A549 (cell line): Measurements from ENCODE around the gene PRKN. TPM values are rescaled to one million over a fixed set of nuclear protein-coding genes. Genes with fewer than 3 reads are reported as not detected.

Experiments used
- ATAC-seq, 2 experiments: fragments of 200-7000 bp in 1 of 2; fragments of >200 bp in 1 of 2; cut with Nextera tagmentation in 1 of 2; cut with Tn5 transposase in 1 of 2; 3 replicates each; pipeline versions ENCODE4 v1.8.0 to v1.9.1; 2018 to 2020; ENCODE audit warnings: mild to moderate bottlenecking in 1 of 2, moderate library complexity in 1 of 2
- CTCF ChIA-PET: fragments of 300-600 bp; sonication (Branson Sonifier 250); formaldehyde crosslinking; extraction: SDS; loops from one replicate; lab custom pipeline; 2021; ENCODE audit warnings: antibody characterized with exemption, inconsistent platforms; lab: Yijun Ruan, JAX
- POLR2A ChIA-PET: fragments of 350-600 bp; formaldehyde crosslinking; extraction: SDS; loops from one replicate; lab custom pipeline; 2021; ENCODE audit warnings: antibody characterized with exemption, inconsistent platforms; lab: Yijun Ruan, JAX
- DNase-seq, 2 experiments: peaks; one replicate each; pipeline versions ENCODE4 v3.0.0 to v3.0.0-alpha.2; 2011 to 2016; ENCODE audit warnings: low read depth in 1 of 2, low spot score in 1 of 2
- FAIRE-seq: peaks from 2 replicates; lab custom pipeline; 2011; peaks lifted over from hg19 to GRCh38; lab: Jason Lieb, UNC
- H3K27ac ChIP-seq, 2 experiments: fragments of >200 bp; sonication (Bioruptor Twin); formaldehyde crosslinking; 3 replicates each; pipeline ENCODE4 v1.5.1; 2016 to 2017
- H3K4me1 ChIP-seq: fragments of >200 bp; sonication (Bioruptor Twin); formaldehyde crosslinking; 3 replicates; pipeline ENCODE4 v1.6.1; 2016
- H3K4me2 ChIP-seq: fragments of >200 bp; sonication (Bioruptor Twin); formaldehyde crosslinking; 3 replicates; pipeline ENCODE4 v1.6.1; 2016
- H3K4me3 ChIP-seq: fragments of >200 bp; sonication (Bioruptor Twin); formaldehyde crosslinking; 3 replicates; pipeline ENCODE4 v1.5.1; 2016
- H3K9me3 ChIP-seq: fragments of >200 bp; sonication (Bioruptor Twin); formaldehyde crosslinking; 3 replicates; pipeline ENCODE4 v1.6.1; 2016
- BHLHE40 ChIP-seq: IDR thresholded peaks from 2 replicates; pipeline ENCODE4 v1.6.1; 2012; ENCODE audit warnings: low read depth, low read length, inconsistent platforms
- CBX2 ChIP-seq: fragments of 200-600 bp; sonication (generic); IDR thresholded peaks from 2 replicates; pipeline ENCODE4 v1.6.1; 2016; ENCODE audit warnings: low read depth, mild to moderate bottlenecking, borderline replicate concordance
- EHF ChIP-seq: fragments of 250-450 bp; sonication (Bioruptor Pico); IDR thresholded peaks from 2 replicates; pipeline ENCODE4 v1.5.0; 2020; ENCODE audit warnings: mild to moderate bottlenecking
- EP300 ChIP-seq, 2 experiments: fragments of >200 bp; sonication (Bioruptor Twin); formaldehyde crosslinking; IDR thresholded peaks; 2 replicates in 1 of 2; 3 replicates in 1 of 2; pipeline ENCODE4 v1.6.1; 2016 to 2017
- ESRRA ChIP-seq: fragments of 150-350 bp; IDR thresholded peaks from 2 replicates; pipeline ENCODE4 v1.6.1; 2014; ENCODE audit warnings: mild to moderate bottlenecking, low read length, borderline replicate concordance
- GATA3 ChIP-seq: IDR thresholded peaks from 2 replicates; pipeline ENCODE4 v1.6.1; 2012; ENCODE audit warnings: borderline replicate concordance
- HDAC2 ChIP-seq: fragments of 200-600 bp; sonication (generic); IDR thresholded peaks from 2 replicates; pipeline ENCODE4 v1.6.1; 2016
- HEYL ChIP-seq: fragments of 250-450 bp; sonication (Bioruptor Pico); IDR thresholded peaks from 2 replicates; pipeline ENCODE4 v1.8.0; 2021; ENCODE audit warnings: mild to moderate bottlenecking, moderate library complexity
- HOXB13 ChIP-seq: fragments of 250-450 bp; sonication (Bioruptor Pico); IDR thresholded peaks from 2 replicates; pipeline ENCODE4 v1.5.0; 2020; ENCODE audit warnings: low read depth, mild to moderate bottlenecking, moderate library complexity
- HOXB5 ChIP-seq: fragments of 250-450 bp; sonication (Bioruptor Pico); IDR thresholded peaks from 2 replicates; pipeline ENCODE4 v1.5.0; 2020; ENCODE audit warnings: mild to moderate bottlenecking, moderate library complexity
- NPAS2 ChIP-seq: fragments of 250-450 bp; sonication (Bioruptor Pico); IDR thresholded peaks from 2 replicates; pipeline ENCODE4 v1.8.0; 2022; ENCODE audit warnings: mild to moderate bottlenecking, moderate library complexity, borderline replicate concordance
- PHF8 ChIP-seq: fragments of 200-600 bp; sonication (generic); IDR thresholded peaks from 2 replicates; pipeline ENCODE4 v1.6.1; 2016; ENCODE audit warnings: low read depth, mild to moderate bottlenecking, antibody characterized with exemption, moderate library complexity, borderline replicate concordance
- POLR2AphosphoS2 ChIP-seq: conservative IDR thresholded peaks from 2 replicates; pipeline ENCODE4 v1.6.1; 2012; ENCODE audit warnings: low read length, improper control_type of control experiment, inconsistent platforms
- RAD21 ChIP-seq, 2 experiments: fragments of >200 bp in 1 of 2; sonication (Bioruptor Twin) in 1 of 2; formaldehyde crosslinking in 1 of 2; IDR thresholded peaks in 1 of 2; conservative IDR thresholded peaks in 1 of 2; 2 replicates in 1 of 2; 3 replicates in 1 of 2; pipeline ENCODE4 v1.6.1; 2012 to 2018; ENCODE audit warnings: inconsistent platforms in 1 of 2
- SREBF2 ChIP-seq: fragments of 450-650 bp; IDR thresholded peaks from 2 replicates; pipeline ENCODE4 v1.6.1; 2014; ENCODE audit warnings: mild to moderate bottlenecking, moderate library complexity
- ZC3H11A ChIP-seq: fragments of 450-650 bp; IDR thresholded peaks from 2 replicates; pipeline ENCODE4 v1.6.1; 2014; ENCODE audit warnings: antibody characterized with exemption, mild to moderate bottlenecking
- ZFP36 ChIP-seq: fragments of 450-650 bp; IDR thresholded peaks from 2 replicates; pipeline ENCODE4 v1.6.1; 2014; ENCODE audit warnings: borderline replicate concordance; ENCODE audit not compliant: partially characterized antibody
- ZSCAN20 ChIP-seq: fragments of 250-450 bp; sonication (Bioruptor Pico); IDR thresholded peaks from 2 replicates; pipeline ENCODE4 v1.8.0; 2022; ENCODE audit warnings: mild to moderate bottlenecking, moderate library complexity
- WGBS: methylation state at CpG from one replicate; pipeline ENCODE4 v1.1.6; 2017; ENCODE audit errors: missing lambda C conversion rate; 5-methylcytosine and 5-hydroxymethylcytosine counted together
- polyA plus RNA-seq, 4 experiments: library from polyadenylated mRNA; depleted of rRNA in 3 of 4; stranded (reverse); fragments of >200 nt; fragmentation: RNase III in 1 of 4; extraction: RNeasy Plus Mini Kit Qiagen cat#74134 plus additional on column Dnase treatment in 1 of 4; gene quantifications; 2 replicates in 3 of 4; 3 replicates in 1 of 4; pipeline ENCODE4 v1.2.3, GENCODE V29; 2011 to 2017
- TF ChIP-seq, protein P1 (sequence below): IDR thresholded peaks from 2 replicates; pipeline ENCODE4 v1.6.1; 2012
- TF ChIP-seq, protein P2 (sequence below): fragments of 250-450 bp; sonication (Bioruptor Pico); IDR thresholded peaks from 2 replicates; pipeline ENCODE4 v1.5.0; 2021; ENCODE audit warnings: mild to moderate bottlenecking, moderate library complexity, borderline replicate concordance
- TF ChIP-seq, protein P3 (sequence below): fragments of 150-350 bp; IDR thresholded peaks from 2 replicates; pipeline ENCODE4 v1.6.1; 2014; ENCODE audit warnings: low read depth, mild to moderate bottlenecking, low read length
- TF ChIP-seq, protein P4 (sequence below): IDR thresholded peaks from 2 replicates; pipeline ENCODE4 v1.6.1; 2012

PRKN gene
- polyA plus RNA-seq, 2 of the 4 experiments (the other 2 are of a cell fraction): 0.36 to 0.39 TPM

DNA sequence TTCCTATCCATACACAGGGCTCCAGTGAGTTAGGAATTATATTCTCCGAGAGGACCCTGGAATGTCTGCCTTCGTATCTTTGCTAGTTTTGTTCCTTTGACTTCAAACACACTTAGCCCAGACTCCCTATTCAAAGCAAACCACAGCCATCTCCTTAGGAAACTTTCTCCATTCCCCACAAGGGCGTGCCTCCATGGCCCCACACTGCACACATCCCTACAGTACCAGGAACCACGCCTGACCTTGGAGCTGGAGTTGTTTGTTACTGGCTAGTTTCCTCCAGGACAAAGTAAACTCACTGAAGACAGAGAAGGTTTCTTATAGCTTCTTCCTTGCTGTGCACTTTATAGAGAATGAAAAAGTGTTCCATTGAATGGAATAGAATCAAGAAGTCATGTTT lies 1040.9 kb downstream of the PRKN start:
- Histone ChIP-seq H3K4me3 (no peak overlapping the region), H3K27ac (no peak overlapping the region), H3K4me2 (no peak overlapping the region), H3K4me1 (no peaks in the 10 kb centered on the region), H3K9me3 (no peaks in the 10 kb centered on the region)
- CTCF ChIA-PET: no interaction called here
- no peak for DNase-seq
- WGBS: 48% methylated on average over 4 of the region's 4 CpGs
- ATAC-seq: no peak
- TF ChIP-seq BHLHE40: no peak
- no peak for TF ChIP-seq SREBF2
- no peak for TF ChIP-seq PHF8
- TF ChIP-seq, protein P1, sequence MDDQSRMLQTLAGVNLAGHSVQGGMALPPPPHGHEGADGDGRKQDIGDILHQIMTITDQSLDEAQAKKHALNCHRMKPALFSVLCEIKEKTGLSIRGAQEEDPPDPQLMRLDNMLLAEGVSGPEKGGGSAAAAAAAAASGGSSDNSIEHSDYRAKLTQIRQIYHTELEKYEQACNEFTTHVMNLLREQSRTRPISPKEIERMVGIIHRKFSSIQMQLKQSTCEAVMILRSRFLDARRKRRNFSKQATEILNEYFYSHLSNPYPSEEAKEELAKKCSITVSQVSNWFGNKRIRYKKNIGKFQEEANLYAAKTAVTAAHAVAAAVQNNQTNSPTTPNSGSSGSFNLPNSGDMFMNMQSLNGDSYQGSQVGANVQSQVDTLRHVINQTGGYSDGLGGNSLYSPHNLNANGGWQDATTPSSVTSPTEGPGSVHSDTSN: no peak
- TF ChIP-seq GATA3: no peak
- no peak for TF ChIP-seq ESRRA
- TF ChIP-seq, protein P2, sequence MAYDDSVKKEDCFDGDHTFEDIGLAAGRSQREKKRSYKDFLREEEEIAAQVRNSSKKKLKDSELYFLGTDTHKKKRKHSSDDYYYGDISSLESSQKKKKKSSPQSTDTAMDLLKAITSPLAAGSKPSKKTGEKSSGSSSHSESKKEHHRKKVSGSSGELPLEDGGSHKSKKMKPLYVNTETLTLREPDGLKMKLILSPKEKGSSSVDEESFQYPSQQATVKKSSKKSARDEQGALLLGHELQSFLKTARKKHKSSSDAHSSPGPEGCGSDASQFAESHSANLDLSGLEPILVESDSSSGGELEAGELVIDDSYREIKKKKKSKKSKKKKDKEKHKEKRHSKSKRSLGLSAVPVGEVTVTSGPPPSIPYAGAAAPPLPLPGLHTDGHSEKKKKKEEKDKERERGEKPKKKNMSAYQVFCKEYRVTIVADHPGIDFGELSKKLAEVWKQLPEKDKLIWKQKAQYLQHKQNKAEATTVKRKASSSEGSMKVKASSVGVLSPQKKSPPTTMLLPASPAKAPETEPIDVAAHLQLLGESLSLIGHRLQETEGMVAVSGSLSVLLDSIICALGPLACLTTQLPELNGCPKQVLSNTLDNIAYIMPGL: no peak
- TF ChIP-seq POLR2AphosphoS2: no peak
- no peak for TF ChIP-seq HOXB13 (CRISPR knock-in tag)
- TF ChIP-seq CBX2: no peak
- TF ChIP-seq HEYL (CRISPR knock-in tag): no peak
- POLR2A ChIA-PET: no interaction called here
- no peak for FAIRE-seq

DNA sequence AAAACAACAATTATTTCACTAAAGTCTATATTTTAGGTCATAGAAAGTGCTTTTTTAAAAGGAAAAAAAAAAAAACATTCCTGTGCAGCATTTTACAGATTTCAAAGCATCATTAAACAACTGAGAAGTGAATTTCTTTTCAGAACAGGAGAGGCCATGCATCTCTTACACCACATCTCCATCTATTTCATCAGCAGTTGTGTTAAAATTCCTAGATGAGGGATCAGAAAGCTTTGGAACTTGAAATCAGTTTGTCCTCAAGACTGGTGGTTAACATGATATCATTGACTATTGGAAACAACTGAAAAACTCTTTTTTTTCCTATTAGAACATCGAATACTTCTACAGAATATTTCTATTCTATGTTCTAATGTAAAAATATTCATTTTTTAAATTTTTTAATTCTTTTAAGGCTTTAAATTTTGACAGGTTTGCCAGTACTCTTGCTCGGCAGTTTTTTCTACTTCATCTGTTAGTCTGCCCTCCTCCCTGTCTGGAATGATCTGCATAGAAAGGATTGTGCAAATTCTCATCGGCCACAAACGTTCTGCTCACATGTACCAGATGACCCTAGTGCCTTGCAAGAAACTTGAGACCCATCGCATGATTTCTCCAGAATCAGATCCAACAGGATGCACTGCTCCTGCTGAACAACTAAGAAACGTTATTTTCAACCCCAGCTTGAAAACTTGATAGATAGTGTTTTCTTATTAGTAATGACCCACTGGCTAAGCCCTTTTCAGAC lies 1042.7 kb downstream of the PRKN start:
- Histone ChIP-seq H3K4me2 (no peak overlapping the region), H3K4me3 (no peak overlapping the region)
- CTCF ChIA-PET: no interaction called here
- POLR2A ChIA-PET: no interaction called here
- TF ChIP-seq POLR2AphosphoS2 (no peak), ZC3H11A (no peak), ZSCAN20 (no peak), HOXB5 (CRISPR knock-in tag) (no peak)
- TF ChIP-seq, protein P1: no peak
- TF ChIP-seq, all 56 proteins: peak for 0
- Histone ChIP-seq H3K4me1 (no peaks in the 10 kb centered on the region), H3K9me3 (no peaks in the 10 kb centered on the region), H3K27ac (no peak overlapping the region)
- DNase-seq (no peak), ATAC-seq (no peak), FAIRE-seq (no peak)
- 31% methylated on average over 6 of the region's 6 CpGs for whole genome bisulfite sequencing

DNA sequence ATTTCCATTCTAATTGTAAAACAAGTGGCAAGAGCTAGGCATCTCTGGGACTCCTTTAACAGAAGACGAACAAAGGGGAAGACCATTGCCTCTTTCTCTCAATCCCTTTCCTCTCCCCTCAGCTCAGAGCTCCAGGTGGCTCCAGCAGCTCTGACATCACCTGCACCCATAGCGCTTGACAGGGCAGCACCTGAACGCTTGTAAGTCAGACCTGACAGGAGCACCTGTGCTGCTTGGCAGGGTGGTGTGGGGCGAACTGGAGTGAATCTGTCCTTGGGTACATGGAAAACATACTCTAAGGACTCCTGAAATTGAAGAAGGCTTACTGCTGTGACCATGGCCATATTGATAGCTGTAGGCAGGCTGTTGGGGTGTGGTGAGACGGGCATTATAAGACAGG lies 1044.2 kb downstream of the PRKN start:
- CTCF ChIA-PET: no interaction called here
- ATAC-seq: no peak

More for the DNA sequence above, 1044.2 kb downstream of the PRKN start:
- Histone ChIP-seq H3K4me3 (no peak overlapping the region), H3K27ac (no peak overlapping the region), H3K4me1 (no peaks in the 10 kb centered on the region), H3K9me3 (no peaks in the 10 kb centered on the region), H3K4me2 (no peak overlapping the region)
- DNase-seq (no peak), FAIRE-seq (no peak)
- TF ChIP-seq HDAC2 (no peak), NPAS2 (no peak), ZFP36 (no peak), EHF (CRISPR knock-in tag) (no peak), EP300 (IDR thresholded peaks at IDR 0.05) (no peak), CBX2 (no peak), RAD21 (conservative IDR thresholded peaks at IDR 0.05 in 1 of 2, IDR thresholded peaks at IDR 0.05 in 1 of 2) (no peak)
- TF ChIP-seq, protein P3, sequence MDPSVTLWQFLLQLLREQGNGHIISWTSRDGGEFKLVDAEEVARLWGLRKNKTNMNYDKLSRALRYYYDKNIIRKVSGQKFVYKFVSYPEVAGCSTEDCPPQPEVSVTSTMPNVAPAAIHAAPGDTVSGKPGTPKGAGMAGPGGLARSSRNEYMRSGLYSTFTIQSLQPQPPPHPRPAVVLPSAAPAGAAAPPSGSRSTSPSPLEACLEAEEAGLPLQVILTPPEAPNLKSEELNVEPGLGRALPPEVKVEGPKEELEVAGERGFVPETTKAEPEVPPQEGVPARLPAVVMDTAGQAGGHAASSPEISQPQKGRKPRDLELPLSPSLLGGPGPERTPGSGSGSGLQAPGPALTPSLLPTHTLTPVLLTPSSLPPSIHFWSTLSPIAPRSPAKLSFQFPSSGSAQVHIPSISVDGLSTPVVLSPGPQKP: no peak
- TF ChIP-seq, protein P4, sequence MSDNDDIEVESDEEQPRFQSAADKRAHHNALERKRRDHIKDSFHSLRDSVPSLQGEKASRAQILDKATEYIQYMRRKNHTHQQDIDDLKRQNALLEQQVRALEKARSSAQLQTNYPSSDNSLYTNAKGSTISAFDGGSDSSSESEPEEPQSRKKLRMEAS: no peak
- POLR2A ChIA-PET: no interaction called here
- 73% methylated on average over 3 of the region's 5 CpGs for WGBS
